HG03442 (cell line): ENCODE results near the gene STX4.
"Not testable (repeated sequence)": the region's sequence is repeated elsewhere in the genome, so short reads cannot be mapped to it uniquely, and the experiment has no call there.

Experiments used
- ATAC-seq: cut with Tn5 transposase; IDR thresholded peaks from one replicate; pipeline ENCODE4 v1.9.1; 2021; ENCODE audit warnings: mild to moderate bottlenecking, moderate library complexity; ENCODE audit not compliant: unreplicated experiment

STX4 gene

DNA sequence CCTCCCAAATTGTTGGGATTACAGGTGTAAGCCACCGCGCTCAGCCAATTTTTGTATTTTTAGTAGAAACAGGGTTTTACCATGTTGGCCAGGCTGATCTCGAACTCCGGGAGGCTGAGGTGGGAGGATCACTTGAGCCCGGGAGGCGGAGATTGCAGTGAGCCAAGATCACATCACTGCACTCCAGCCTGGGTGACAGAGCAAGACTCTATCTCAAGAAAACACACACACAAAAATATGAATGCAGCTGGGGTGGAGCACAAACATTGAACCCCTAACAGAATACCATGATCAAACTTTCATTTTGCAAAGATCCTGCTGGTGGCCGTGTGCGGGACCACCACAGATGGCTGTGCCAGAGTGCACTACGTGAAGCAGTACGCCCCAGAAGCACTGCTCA is 15.6 kb upstream of the STX4 start:
- ATAC-seq = not testable (repeated sequence)

DNA sequence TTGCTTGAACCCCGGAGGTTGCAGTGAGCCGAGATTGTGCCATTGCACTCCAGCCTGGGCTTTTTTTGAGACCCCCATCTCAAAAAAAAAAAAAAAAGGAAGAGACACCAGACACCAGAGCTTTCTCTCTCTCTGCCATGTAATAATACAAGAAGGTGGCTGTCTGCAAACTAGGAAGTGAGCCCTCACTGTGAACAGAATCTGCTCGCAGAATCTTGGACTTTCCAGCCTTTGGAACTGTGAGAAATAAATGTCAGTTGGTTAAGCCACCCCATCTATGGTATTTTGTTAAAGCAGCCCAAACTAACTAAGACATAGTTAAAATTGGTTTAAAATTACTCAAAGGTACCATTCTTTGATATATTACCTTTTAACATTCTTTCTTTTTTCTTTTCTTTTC is 12.8 kb upstream of the STX4 start:
- no peak for ATAC-seq

DNA sequence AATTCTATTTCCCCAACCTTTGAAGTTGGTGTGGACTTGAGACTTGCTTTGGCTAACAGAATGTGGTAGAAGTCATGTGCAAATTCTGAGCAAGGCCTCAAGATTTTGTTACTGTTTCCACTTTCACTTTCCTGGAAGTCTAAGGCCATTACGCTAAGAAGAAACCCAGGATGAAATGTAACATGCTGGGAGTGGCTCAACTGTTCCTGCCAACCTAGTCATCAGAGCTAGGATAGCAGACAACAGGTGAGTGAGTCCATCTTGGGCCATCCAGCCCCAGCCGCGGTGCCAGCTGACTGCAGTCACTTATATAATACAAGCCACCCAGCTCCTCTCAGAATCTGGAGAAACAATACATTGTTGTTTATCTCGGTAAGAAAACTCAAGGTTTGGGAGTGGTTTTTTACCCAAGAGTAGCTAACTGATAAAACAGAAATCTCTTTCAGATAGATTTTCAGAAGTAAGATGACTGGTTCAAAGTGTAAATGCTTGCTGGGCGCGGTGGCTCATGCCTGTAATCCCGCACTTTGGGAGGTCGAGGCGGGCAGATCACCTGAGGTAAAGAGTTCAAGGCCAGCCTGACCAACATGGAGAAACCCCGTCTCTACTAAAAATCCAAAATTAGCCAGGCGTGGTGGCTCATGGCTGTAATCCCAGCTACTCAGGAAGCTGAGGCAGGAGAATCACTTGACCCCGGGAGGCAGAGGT is 10.7 kb upstream of the STX4 start:
- ATAC-seq = no peak

DNA sequence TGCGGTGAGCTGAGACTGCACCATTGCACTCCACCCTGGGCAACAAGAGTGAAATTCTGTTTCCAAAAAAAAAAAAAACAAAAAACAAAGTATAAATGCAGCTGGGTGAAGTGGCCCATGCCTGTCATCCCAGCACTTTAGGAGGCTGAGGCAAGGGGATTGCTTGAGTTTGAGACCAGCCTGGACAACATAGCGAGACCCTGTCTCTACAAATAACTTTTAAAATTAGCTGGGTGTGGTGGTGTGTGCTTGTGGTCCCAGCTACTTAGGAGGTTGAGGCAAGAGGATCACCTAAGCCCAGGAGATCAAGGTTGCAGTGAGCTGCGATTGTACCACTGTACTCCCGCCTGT is 10.1 kb upstream of the STX4 start:
- no peak for ATAC-seq

GRCh38 chr16:31023627-31024226 is 9.6 kb upstream of the STX4 start:
- no peak for ATAC-seq

GRCh38 chr16:31025339-31025738 is 8.0 kb upstream of the STX4 start:
- ATAC-seq = no peak

- ATAC-seq = no peak
Observed at GRCh38 chr16:31029272-31029671, 4.1 kb upstream of the STX4 start.

DNA sequence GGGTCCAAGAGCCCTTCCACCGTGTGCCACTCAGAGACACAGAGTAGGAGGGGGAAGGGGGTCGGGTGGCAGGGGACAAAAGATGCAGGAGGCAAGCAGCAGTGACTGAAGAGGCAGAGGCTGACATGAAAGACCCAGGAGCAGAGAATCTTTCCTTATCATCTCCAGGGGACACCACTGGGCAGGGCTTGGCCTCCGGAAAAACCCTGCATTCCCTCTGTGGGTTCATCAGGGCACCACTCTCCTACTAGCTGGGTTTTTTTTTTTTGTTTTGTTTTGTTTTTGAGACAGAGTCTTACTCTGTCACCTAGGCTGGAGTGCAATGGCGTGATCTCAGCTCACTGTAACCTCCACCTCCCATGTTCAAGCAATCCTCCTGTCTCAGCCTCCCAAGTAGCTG is 2.1 kb upstream of the STX4 start:
- ATAC-seq = no peak

DNA sequence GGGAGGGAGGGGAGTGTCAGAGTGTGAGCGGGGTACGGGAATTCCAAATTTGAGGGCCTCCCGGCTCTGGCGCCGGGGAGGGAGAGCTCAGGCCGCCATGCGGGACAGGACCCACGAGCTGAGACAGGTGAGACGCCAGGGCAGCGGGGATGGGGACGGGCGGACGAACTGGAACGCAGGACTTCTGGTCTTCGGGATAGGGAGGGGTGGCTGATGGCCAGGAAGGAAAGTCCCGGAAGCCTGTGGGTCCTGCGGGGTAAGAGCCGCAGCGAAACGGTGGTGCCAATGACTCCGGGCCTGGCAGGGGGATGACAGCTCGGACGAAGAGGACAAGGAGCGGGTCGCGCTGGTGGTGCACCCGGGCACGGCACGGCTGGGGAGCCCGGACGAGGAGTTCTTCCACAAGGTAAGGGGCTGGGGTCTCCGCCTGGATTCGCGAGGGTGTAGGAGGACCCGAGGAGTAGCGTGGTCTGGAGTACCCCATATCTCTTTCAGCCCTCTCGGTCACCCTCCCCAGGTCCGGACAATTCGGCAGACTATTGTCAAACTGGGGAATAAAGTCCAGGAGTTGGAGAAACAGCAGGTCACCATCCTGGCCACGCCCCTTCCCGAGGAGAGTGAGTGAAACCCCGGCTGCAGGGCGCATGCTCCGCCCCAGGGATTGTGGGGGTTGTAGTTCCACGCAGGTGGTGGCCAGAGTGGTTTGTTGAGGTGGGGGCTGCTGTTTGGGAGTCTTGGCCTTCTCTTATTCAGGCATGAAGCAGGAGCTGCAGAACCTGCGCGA is 543 bp downstream of the STX4 start:
- peak; percentile 33 for ATAC-seq

- no peak for ATAC-seq
Observed at GRCh38 chr16:31036691-31037090, 3.3 kb downstream of the STX4 start.

GRCh38 chr16:31038993-31039392 is 5.6 kb downstream of the STX4 start:
- no peak for ATAC-seq

GRCh38 chr16:31042866-31043265 is 9.5 kb downstream of the STX4 start:
- no peak for ATAC-seq

GRCh38 chr16:31043352-31043751 is 10.0 kb downstream of the STX4 start:
- no peak for ATAC-seq

- ATAC-seq = no peak
Observed at GRCh38 chr16:31043898-31044481, 10.6 kb downstream of the STX4 start.

DNA sequence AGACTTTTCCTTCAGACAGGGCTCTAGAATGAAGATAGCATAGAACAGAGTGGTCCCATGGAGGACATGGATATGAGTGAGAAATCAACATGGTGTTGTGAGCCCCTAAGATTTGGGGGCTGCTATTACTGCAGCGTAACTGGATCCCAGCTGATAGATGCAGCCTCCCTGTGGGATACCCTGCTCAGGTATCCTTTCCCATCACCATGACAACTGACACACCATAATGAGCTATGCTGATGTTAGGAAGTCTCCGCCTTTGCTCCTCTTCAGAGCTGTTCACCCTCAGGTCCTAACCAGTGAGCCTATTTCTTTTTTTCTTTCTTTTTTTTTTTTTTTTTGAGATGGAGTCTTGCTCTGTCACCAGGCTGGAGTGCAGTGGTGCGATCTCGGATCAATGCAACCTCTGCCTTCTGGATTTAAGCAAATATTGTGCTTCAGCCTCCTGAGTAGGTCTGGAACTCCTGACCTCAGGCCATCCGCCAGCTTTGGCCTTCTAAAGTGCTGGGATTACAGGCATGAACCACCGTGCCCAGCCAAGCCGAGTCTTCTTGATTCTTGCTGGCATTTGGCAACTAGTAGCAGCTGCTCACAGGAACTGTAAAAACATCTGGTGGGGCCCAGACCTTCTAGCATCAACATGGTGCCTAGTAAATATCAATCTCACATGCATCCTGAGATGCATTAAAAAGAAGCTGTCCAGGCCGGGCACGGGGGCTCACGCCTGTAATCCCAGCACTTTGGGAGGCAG is 17.1 kb downstream of the STX4 start:
- no peak for ATAC-seq

GRCh38 chr16:31052114-31052513 is 18.8 kb downstream of the STX4 start:
- ATAC-seq = no peak

- no peak for ATAC-seq
Observed at GRCh38 chr16:31055613-31056012, 22.3 kb downstream of the STX4 start.

- ATAC-seq = no peak
Observed at GRCh38 chr16:31061126-31061812, 27.9 kb downstream of the STX4 start.

GRCh38 chr16:31061813-31062440 is 28.6 kb downstream of the STX4 start:
- no peak for ATAC-seq

DNA sequence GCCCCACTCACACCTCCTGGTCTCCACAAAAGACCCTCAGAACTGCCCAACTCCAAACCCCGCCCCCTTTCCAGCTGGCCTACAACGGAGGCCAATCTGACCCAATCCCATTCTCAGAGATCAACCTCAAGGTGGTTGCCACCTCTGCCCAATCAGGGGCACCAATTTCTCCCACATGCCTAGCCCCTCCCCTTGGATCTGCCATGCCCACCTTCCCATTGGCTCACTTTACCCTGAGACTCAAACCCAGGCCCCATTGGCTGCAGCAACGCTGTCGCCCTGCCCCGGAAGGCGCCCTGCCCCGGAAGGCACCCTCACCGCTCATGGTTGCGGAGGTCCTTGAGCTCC is 30.1 kb downstream of the STX4 start:
- ATAC-seq = no peak
